Peyer's patch (tissue), 4 donors: ENCODE results near the gene SACM1L.

Experiments
- CTCF ChIP-seq, 6 experiments: fragments of 450-650 bp in 4 of 6; fragments of 200-600 bp in 2 of 6; sonication (generic) in 1 of 6; IDR thresholded peaks; one replicate each; pipeline ENCODE4 v1.5.1; 2017 to 2019; ENCODE audit warnings: antibody characterized with exemption in 6 of 6, mild to moderate bottlenecking in 3 of 6, moderate library complexity in 1 of 6
- POLR2A ChIP-seq, 2 donors: fragments of 450-650 bp; IDR thresholded peaks; one replicate each; pipeline ENCODE4 v1.5.1; 2017; ENCODE audit warnings: antibody characterized with exemption in 2 of 2, mild to moderate bottlenecking in 2 of 2, moderate library complexity in 2 of 2

GRCh38 chr3:45683417-45684326 is 5.5 kb upstream of the SACM1L start:
- TF ChIP-seq CTCF (IDR thresholded peaks at IDR 0.05) (no peak), POLR2A (IDR thresholded peaks at IDR 0.05) (no peak)
